ENCODE data around the gene DNPH1.

GRCh38 chr6:43217351-43217750 lies 11.9 kb downstream of the DNPH1 start:
- TF ChIP-seq NFYB (IDR thresholded peaks at IDR 0.05; ENCODE audit: extremely low read depth, insufficient read length) = no peak
- TF ChIP-seq CTCF (IDR thresholded peaks at IDR 0.05 in 2 of 3, conservative IDR thresholded peaks at IDR 0.05 in 1 of 3; ENCODE audit: insufficient read depth in 2 of 3, low read depth in 1 of 3, low read length in 3 of 3) = no peak
